ENCODE results near the gene RGSL1. TPM values are rescaled to one million over a fixed set of nuclear protein-coding genes. Genes with fewer than 3 reads are reported as not detected.

The RGSL1 gene
- total and polyA plus RNA-seq, 4 donors, result 0.07 to 0.50 (median 0.31) TPM; not detected in 1

- peaks cover 2 to 21% (median 9%) of the 10 kb centered on the region in 4 donors for H3K4me1 ChIP-seq (ENCODE audit: control insufficient read depth in 4 of 4, insufficient read depth in 4 of 4, low read length in 3 of 4)
- no peaks in the 10 kb centered on the region for H3K27me3 ChIP-seq (ENCODE audit: control insufficient read depth in 4 of 4, insufficient read depth in 4 of 4, low read length in 3 of 4)
- no peaks in the 10 kb centered on the region for H3K9me3 ChIP-seq (ENCODE audit: control insufficient read depth in 4 of 4, low read length in 3 of 4)
- H3K4me3 ChIP-seq (ENCODE audit: low read depth in 1 of 3, low read length in 3 of 3), result no peak overlapping the region
- H3K27ac ChIP-seq (ENCODE audit: low read depth in 1 of 2, low read length in 2 of 2), result peak overlapping the region in 1 of 2 donors; percentile 53
- peak; percentile 6 to 14 for TF ChIP-seq RAD21 (IDR thresholded peaks at IDR 0.05)
- peak in 1 of 2 donors; percentile 35 for TF ChIP-seq HNF4A (conservative IDR thresholded peaks at IDR 0.05)
- no peak for TF ChIP-seq HNF4G (IDR thresholded peaks at IDR 0.05)
- TF ChIP-seq RXRA (IDR thresholded peaks at IDR 0.05), result peak in 1 of 2 donors; percentile 26
- peak; percentile 50 for TF ChIP-seq MAX (IDR thresholded peaks at IDR 0.05)
- peak; percentile 28 for TF ChIP-seq FOXA2 (IDR thresholded peaks at IDR 0.05)
- peak; percentile 67 for TF ChIP-seq YY1 (IDR thresholded peaks at IDR 0.05)
- TF ChIP-seq JUND (IDR thresholded peaks at IDR 0.05), result no peak
- TF ChIP-seq TAF1 (conservative IDR thresholded peaks at IDR 0.05), result no peak
- TF ChIP-seq FOXA1 (IDR thresholded peaks at IDR 0.05), result peak; percentile 25
- no peak for TF ChIP-seq NR2F2 (IDR thresholded peaks at IDR 0.05)
- TF ChIP-seq EGR1 (IDR thresholded peaks at IDR 0.05; ENCODE audit: low read depth in 2 of 2), result no peak
- TF ChIP-seq REST (IDR thresholded peaks at IDR 0.05), result peak; percentile 97
- TF ChIP-seq SP1 (IDR thresholded peaks at IDR 0.05), result peak; percentile 41
- no peak for TF ChIP-seq ATF3 (IDR thresholded peaks at IDR 0.05)
- WGBS, result 19% methylated on average over 1 of the region's 1 CpG
- no peak for DNase-seq (ENCODE audit: low spot score)
- no peak overlapping the region for H3K9ac ChIP-seq (ENCODE audit: low read depth in 1 of 2, low read length in 2 of 2)
- no peaks in the 10 kb centered on the region for H3K36me3 ChIP-seq (ENCODE audit: control insufficient read depth in 4 of 4, insufficient read depth in 3 of 4, low read depth in 1 of 4, low read length in 3 of 4)
These were observed 39.2 kb upstream of the RGSL1 start for GRCh38 chr1:182410620-182411273.

- Histone ChIP-seq H3K36me3 (ENCODE audit: control insufficient read depth in 4 of 4, insufficient read depth in 3 of 4, low read depth in 1 of 4, low read length in 3 of 4) (no peaks in the 10 kb centered on the region), H3K4me3 (ENCODE audit: low read depth in 1 of 3, low read length in 3 of 3) (no peak overlapping the region), H3K9me3 (ENCODE audit: control insufficient read depth in 4 of 4, low read length in 3 of 4) (no peaks in the 10 kb centered on the region), H3K9ac (ENCODE audit: low read depth in 1 of 2, low read length in 2 of 2) (no peak overlapping the region), H3K4me1 (ENCODE audit: control insufficient read depth in 4 of 4, insufficient read depth in 4 of 4, low read length in 3 of 4) (peaks cover 2 to 13% (median 6%) of the 10 kb centered on the region in 4 donors), H3K27me3 (ENCODE audit: control insufficient read depth in 4 of 4, insufficient read depth in 4 of 4, low read length in 3 of 4) (no peaks in the 10 kb centered on the region), H3K27ac (ENCODE audit: low read depth in 1 of 2, low read length in 2 of 2) (no peak overlapping the region)
- WGBS, result 53% methylated on average over 3 of the region's 3 CpGs
- DNase-seq (ENCODE audit: low spot score), result no peak
- TF ChIP-seq RXRA (IDR thresholded peaks at IDR 0.05), result peak in 1 of 2 donors; percentile 40
- TF ChIP-seq FOXA1 (IDR thresholded peaks at IDR 0.05), result no peak
These were observed 36.5 kb upstream of the RGSL1 start for GRCh38 chr1:182413486-182413885.

- peaks cover under 1 to 8% (median 4%) of the 10 kb centered on the region in 4 donors for H3K4me1 ChIP-seq (ENCODE audit: control insufficient read depth in 4 of 4, insufficient read depth in 4 of 4, low read length in 3 of 4)
- WGBS, result 90% methylated on average over 6 of the region's 6 CpGs
- H3K27me3 ChIP-seq (ENCODE audit: control insufficient read depth in 4 of 4, insufficient read depth in 4 of 4, low read length in 3 of 4), result no peaks in the 10 kb centered on the region
- no peaks in the 10 kb centered on the region for H3K36me3 ChIP-seq (ENCODE audit: control insufficient read depth in 4 of 4, insufficient read depth in 3 of 4, low read depth in 1 of 4, low read length in 3 of 4)
- no peak for DNase-seq (ENCODE audit: low spot score)
- H3K4me3 ChIP-seq (ENCODE audit: low read depth in 1 of 3, low read length in 3 of 3), result no peak overlapping the region
- TF ChIP-seq MAX (IDR thresholded peaks at IDR 0.05) (no peak), NR2F2 (IDR thresholded peaks at IDR 0.05) (no peak), FOXA1 (IDR thresholded peaks at IDR 0.05) (no peak), JUND (IDR thresholded peaks at IDR 0.05) (no peak), REST (IDR thresholded peaks at IDR 0.05) (no peak), HNF4A (conservative IDR thresholded peaks at IDR 0.05) (no peak)
- H3K27ac ChIP-seq (ENCODE audit: low read depth in 1 of 2, low read length in 2 of 2), result no peak overlapping the region
- no peak overlapping the region for H3K9ac ChIP-seq (ENCODE audit: low read depth in 1 of 2, low read length in 2 of 2)
- H3K9me3 ChIP-seq (ENCODE audit: control insufficient read depth in 4 of 4, low read length in 3 of 4), result no peaks in the 10 kb centered on the region
These were observed 36.0 kb upstream of the RGSL1 start for GRCh38 chr1:182413969-182414368.
